ENCODE data around the gene WWOX.

DNA sequence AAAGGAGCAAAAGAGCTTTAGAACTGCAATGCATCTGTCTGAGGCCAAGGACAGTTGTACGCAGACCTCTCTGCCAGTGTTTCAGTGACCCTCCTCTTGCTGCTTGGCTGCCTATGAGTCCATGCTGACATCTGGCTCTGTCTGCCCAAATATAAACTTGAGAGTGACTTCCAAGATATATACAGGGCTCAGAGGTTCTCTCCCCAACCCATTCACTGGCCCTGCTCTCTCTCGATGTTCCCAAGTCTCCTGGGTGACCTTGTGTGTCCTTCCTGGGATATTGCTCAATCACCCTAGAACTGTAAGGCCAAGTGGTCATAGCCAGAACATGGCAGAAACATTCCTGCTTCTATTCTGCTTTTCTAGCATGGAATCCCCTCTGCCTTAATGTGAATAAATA lies 716.3 kb downstream of the WWOX start:
- TF ChIP-seq GATA2 (IDR thresholded peaks at IDR 0.05; ENCODE audit: insufficient read depth, insufficient read length, low read depth, low read length): no peak
- TF ChIP-seq, protein P1, sequence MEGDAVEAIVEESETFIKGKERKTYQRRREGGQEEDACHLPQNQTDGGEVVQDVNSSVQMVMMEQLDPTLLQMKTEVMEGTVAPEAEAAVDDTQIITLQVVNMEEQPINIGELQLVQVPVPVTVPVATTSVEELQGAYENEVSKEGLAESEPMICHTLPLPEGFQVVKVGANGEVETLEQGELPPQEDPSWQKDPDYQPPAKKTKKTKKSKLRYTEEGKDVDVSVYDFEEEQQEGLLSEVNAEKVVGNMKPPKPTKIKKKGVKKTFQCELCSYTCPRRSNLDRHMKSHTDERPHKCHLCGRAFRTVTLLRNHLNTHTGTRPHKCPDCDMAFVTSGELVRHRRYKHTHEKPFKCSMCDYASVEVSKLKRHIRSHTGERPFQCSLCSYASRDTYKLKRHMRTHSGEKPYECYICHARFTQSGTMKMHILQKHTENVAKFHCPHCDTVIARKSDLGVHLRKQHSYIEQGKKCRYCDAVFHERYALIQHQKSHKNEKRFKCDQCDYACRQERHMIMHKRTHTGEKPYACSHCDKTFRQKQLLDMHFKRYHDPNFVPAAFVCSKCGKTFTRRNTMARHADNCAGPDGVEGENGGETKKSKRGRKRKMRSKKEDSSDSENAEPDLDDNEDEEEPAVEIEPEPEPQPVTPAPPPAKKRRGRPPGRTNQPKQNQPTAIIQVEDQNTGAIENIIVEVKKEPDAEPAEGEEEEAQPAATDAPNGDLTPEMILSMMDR (IDR thresholded peaks at IDR 0.05; ENCODE audit: extremely low read depth in 1 of 2, insufficient read depth in 1 of 2, low read depth in 1 of 2, low read length in 2 of 2): no peak
